Superior temporal gyrus (tissue), 1 donor: Measurements from ENCODE around the gene DNAH9.

ENCODE experiments used
- DNase-seq: peaks from one replicate; pipeline ENCODE4 v3.0.0-alpha.2; 2016; ENCODE audit errors: extremely low spot score

DNAH9 gene

GRCh38 chr17:11610999-11611566 lies 12.8 kb downstream of the DNAH9 start:
- no peak for DNase-seq

GRCh38 chr17:11612956-11613355 lies 14.7 kb downstream of the DNAH9 start:
- no peak for DNase-seq

GRCh38 chr17:11618861-11619566 lies 20.7 kb downstream of the DNAH9 start:
- no peak for DNase-seq

GRCh38 chr17:11622492-11622891 lies 24.2 kb downstream of the DNAH9 start:
- DNase-seq: no peak

DNA sequence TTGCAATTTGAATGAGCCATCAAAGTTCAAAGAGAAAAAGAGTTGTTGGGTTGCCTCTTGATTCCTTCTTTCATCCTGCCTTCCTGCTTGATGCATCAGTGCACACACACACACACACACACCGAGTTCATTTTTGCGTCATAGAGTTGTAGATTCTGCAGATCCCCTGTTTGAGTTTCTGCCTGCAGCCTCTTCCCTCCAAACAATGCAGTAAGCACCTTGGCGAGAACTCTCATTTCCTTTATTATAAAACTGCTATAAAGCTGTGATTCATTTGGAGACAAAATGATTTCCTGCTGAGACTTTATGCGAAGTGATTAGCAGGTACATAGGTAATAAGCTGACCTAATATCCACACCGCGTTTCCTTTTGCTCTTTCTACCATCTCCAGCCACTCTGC lies 26.7 kb downstream of the DNAH9 start:
- DNase-seq: no peak

GRCh38 chr17:11625878-11626277 lies 27.6 kb downstream of the DNAH9 start:
- no peak for DNase-seq

DNA sequence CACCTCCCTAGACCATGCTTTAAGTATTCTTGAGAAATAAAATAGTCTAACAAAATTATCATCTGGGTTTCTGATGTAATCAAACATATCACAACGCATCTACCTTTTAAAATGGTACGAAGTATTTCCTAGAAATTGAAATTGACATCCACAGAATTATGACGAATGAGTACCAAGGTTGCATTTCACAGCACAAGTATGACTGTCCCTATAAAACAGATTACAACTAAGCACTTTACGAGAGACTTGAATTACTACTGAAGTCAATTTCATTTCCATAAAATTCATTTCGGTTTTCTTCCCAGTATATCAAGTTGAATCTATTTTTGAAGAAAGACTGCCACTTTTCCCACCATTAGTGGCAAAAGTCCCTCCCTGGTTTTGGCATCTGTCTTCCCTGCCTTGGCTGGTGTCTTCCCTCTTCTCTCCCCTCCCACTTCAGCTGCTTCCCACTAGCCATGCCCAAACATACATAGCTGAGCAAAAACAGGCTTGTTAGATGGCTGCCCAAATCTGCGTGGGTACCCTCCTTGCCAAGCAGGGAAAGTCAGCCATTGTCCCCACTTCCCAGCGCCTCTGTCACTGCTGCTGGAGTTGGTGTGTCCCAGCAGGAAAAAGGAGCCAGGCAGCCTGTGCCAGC lies 29.2 kb downstream of the DNAH9 start:
- no peak for DNase-seq

- no peak for DNase-seq
Measured at GRCh38 chr17:11628374-11628773, 30.1 kb downstream of the DNAH9 start.

- DNase-seq: no peak
Measured at GRCh38 chr17:11628831-11629230, 30.6 kb downstream of the DNAH9 start.

DNA sequence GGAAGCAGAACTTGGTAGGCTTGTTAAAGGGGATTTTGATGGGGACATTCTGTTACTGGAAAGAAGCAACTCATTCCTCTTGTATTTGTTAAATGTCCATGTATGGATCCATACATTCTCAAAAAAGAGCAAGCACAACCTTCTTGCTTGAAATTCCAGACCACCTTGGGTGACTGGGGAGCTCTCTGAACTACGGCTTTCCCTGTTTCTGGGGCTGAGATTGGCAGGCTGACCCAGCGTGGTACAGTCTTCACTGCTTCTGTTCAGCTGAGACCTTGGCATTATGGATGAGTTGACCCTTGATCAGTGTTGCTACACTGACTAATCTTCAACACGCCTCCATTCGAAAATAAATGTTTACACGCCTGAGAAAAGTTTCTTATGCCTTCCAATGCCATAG lies 38.5 kb downstream of the DNAH9 start:
- no peak for DNase-seq

DNA sequence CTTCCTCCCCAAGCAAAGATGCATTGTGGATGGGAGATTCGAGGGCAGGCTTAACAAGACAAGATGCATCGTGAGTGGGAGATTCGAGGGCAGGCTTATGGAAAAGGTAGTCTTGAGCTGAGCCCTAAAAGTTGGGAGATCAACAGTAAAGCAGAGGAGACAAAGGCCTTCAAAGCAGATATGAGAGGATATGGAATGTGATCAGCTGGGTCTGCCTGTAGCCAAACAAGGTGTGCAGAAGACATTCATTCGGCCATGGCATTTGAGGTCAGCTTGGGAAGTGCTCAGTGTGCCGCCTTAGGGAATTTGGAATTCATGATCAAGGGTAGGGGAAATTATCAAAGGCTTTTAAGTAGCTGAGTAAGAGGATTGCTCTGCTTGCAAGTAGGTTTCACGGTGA lies 39.5 kb downstream of the DNAH9 start:
- DNase-seq: no peak

DNA sequence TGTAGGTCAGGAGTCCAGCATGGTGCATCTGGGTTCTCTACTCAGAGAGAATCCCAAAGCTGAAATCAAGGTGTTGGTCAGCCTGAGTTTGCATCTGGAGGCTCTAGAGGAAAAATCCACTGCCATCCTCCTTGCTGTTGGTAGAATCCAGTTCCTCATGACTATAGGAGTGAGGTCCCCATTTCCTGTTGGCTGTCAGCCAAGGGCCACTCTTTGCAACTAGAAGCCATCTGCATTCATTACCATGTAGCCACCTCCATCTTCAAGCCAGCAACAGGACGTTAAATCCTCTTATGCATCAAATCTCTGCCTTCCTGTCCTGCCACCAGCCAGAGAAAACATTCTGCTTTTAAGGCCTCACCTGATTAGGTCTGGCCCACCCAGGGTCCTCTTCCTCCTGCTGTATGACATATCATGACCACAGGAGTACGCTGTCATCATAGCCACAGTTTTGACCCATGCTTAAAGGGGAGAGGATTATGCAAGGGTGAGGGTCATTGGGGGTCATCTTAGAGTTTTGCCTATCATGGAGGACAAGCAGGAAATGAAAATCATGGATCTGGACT lies 40.5 kb downstream of the DNAH9 start:
- DNase-seq: no peak

DNA sequence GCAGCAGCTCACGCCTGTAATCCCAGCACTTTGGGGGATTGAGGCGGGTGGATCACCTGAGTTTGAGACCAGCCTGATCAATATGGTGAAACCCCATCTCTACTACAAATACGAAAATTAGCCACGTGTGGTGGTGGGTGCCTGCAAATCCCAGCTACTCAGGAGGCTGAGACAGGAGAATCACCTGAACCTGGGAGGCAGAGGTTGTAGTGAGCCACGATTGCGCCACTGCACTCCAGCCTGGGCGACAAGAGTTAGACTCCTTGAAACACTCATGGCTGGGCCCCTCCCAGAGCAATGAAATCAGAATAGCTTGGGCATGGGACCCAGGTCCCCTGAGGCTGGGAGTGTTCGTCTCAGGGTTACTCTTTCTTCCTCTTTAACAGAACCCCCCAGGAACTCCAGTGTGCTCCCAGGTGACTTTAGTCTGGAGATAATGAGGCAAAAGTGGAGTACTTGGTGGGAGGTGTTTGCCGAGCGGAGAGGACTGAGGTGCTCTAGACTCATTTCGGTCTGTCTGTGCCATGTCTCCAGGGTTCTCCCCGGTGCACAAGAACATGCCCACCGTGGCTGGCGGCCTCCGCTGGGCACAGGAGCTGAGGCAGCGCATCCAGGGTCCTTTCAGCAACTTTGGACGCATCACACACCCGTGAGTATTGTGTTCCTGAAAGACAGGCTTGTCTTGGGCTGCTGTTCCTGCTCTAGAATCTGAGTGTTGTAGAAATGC lies 41.6 kb downstream of the DNAH9 start:
- DNase-seq: no peak

- no peak for DNase-seq
Measured at GRCh38 chr17:11640463-11640814, 42.2 kb downstream of the DNAH9 start.

DNA sequence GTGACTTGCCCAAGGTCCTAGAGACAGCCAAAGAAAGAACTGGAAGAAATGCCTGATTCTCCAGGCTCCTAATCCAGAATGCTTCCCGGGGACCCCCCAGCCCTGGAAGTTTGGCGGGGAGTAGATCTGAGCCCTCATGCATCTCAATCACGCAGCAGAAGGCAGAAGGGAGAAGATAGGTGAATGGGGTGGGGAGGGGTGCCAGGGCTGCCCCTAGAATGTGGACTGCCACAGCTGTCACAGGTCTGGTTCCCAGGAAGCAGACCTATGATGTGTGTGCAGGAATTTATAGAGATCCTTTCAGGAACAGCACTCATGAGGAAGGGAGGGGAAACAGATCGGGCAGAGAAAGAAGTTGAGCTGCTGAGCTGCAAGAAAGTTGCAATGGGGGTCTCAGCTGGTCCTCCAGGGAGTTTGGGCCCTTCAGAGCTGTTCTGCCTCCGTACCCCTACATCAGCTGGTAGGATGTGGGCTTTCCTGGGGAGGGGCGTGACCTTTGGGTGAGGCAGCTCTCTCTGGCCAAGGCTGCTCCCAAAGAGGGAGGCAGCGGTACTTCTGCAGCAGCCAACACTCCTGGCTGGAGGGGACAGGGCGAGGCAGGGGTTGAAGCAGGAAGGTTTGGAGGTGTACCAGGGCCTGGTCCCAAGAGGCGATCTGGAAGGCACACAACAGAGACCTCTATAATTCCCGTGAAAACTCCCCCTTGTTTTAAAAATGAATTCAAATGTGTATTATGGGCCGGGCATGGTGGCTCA lies 43.4 kb downstream of the DNAH9 start:
- no peak for DNase-seq

- peak; percentile 29 for DNase-seq
Measured at GRCh38 chr17:11642655-11643054, 44.4 kb downstream of the DNAH9 start.

DNA sequence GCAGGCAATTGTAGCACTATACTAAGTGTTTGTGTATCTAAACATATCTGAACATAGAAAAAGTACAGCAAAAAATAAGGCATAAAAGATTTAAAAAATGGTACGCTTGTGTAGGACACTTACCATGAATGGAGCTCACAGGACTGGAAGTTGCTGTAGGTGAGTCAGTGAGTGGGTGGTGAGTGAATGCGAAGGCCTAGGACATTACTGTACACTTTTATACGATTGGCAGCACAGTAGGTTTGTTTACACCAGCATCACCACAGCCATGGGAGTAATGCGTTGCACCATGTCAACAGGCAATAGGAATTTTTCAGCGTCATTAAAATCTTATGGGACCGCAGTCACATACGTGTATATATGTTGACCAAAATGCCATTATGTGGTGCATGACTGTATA lies 45.6 kb downstream of the DNAH9 start:
- no peak for DNase-seq

- DNase-seq: peak; percentile 98
Measured at GRCh38 chr17:11644265-11645212, 46.3 kb downstream of the DNAH9 start.

DNA sequence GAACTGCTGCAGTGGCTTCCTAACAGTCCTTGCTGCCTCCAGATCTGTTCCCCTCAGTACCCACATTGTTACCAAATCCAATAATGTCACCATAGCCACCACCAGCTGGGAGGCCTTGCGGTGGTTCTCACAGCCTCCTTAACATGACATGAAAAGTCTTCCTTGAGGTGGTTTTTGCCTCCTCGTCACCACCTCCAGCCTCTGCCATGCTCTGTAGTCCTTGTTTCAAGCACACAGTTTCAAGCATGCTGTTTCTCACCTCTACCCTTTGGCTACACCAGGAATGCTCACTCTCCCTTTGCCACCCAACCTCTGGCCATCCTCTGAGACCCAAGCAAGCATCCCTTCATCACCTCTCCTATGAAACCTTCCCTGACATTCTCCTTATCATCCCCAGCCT lies 47.2 kb downstream of the DNAH9 start:
- no peak for DNase-seq

GRCh38 chr17:11651089-11651488 lies 52.8 kb downstream of the DNAH9 start:
- DNase-seq: no peak

- DNase-seq: no peak
Measured at GRCh38 chr17:11668618-11669017, 70.3 kb downstream of the DNAH9 start.
